Upper lobe of left lung (tissue), 4 donors: ENCODE results near the gene CTNNBL1.

Source experiments
- EP300 ChIP-seq, 4 donors: sonication (generic); formaldehyde crosslinking; IDR thresholded peaks; one replicate each; pipeline ENCODE4 v1.5.1; 2017; ENCODE audit warnings: antibody characterized with exemption in 4 of 4, control low read depth in 2 of 4
- POLR2AphosphoS5 ChIP-seq, 2 donors: sonication (generic); formaldehyde crosslinking; IDR thresholded peaks; one replicate each; pipeline ENCODE4 v1.5.1; 2017; ENCODE audit warnings: antibody characterized with exemption in 2 of 2
- TF ChIP-seq, protein P1 (sequence below), 6 experiments: fragments of 450-650 bp in 4 of 6; fragments of 200-600 bp in 2 of 6; sonication (generic) in 2 of 6; IDR thresholded peaks; one replicate each; pipeline ENCODE4 v1.5.1; 2016 to 2019; ENCODE audit warnings: antibody characterized with exemption in 6 of 6

DNA sequence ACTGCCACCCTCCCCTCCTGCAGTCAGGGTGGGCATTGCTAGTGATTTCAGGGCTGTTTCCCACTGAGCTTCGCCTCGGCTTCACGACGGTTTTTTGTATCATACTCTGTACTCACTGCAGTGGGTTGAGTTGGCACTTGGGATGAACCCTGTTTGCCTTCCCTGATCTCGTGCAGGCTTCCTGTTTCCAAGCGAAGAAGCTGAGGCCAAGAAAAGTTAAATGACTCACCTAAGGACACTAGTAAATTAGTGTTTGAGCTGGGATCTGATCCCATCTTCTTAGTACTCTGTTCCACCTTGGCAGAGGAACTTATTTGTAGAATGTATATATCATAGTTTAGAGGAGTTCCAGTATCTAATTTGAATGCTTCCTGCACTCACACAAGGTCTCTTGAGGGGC, 158.8 kb downstream of the CTNNBL1 start:
- TF ChIP-seq, protein P1, sequence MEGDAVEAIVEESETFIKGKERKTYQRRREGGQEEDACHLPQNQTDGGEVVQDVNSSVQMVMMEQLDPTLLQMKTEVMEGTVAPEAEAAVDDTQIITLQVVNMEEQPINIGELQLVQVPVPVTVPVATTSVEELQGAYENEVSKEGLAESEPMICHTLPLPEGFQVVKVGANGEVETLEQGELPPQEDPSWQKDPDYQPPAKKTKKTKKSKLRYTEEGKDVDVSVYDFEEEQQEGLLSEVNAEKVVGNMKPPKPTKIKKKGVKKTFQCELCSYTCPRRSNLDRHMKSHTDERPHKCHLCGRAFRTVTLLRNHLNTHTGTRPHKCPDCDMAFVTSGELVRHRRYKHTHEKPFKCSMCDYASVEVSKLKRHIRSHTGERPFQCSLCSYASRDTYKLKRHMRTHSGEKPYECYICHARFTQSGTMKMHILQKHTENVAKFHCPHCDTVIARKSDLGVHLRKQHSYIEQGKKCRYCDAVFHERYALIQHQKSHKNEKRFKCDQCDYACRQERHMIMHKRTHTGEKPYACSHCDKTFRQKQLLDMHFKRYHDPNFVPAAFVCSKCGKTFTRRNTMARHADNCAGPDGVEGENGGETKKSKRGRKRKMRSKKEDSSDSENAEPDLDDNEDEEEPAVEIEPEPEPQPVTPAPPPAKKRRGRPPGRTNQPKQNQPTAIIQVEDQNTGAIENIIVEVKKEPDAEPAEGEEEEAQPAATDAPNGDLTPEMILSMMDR (IDR thresholded peaks at IDR 0.05): no peak
- TF ChIP-seq EP300 (IDR thresholded peaks at IDR 0.05): no peak
- TF ChIP-seq POLR2AphosphoS5 (IDR thresholded peaks at IDR 0.05): no peak
